Fibroblast of lung (primary cell): ENCODE data around the gene WDR4. TPM values are rescaled to one million over a fixed set of nuclear protein-coding genes. Genes with fewer than 3 reads are reported as not detected.
A peak's percentile ranks its signal among the peaks of the same experiment; 100 is the strongest.

ENCODE experiments used
- DNase-seq, 2 donors: peaks; one replicate each; pipeline versions ENCODE4 v3.0.0 to v3.0.0-alpha.2; 2010; ENCODE audit warnings: low read depth in 2 of 2
- H2AFZ ChIP-seq: 2 replicates; pipeline ENCODE4 v1.5.1; 2012; ENCODE audit warnings: low read length, control low read depth, inconsistent platforms
- H3K27ac ChIP-seq: 2 replicates; pipeline ENCODE4 v1.5.1; 2011; ENCODE audit warnings: low read length, control low read depth; ENCODE audit not compliant: insufficient read depth
- H3K27me3 ChIP-seq: 2 replicates; pipeline ENCODE4 v1.5.1; 2011; ENCODE audit warnings: mild to moderate bottlenecking, low read length; ENCODE audit not compliant: control insufficient read depth, insufficient read depth
- H3K36me3 ChIP-seq: 2 replicates; pipeline ENCODE4 v1.5.1; 2011; ENCODE audit warnings: low read length; ENCODE audit not compliant: control insufficient read depth, insufficient read depth
- H3K4me1 ChIP-seq: 2 replicates; pipeline ENCODE4 v1.5.1; 2011; ENCODE audit warnings: low read length; ENCODE audit not compliant: control insufficient read depth, insufficient read depth; ENCODE audit errors: extremely low read depth
- H3K4me2 ChIP-seq: 2 replicates; pipeline ENCODE4 v1.5.1; 2011; ENCODE audit warnings: low read length, control low read depth; ENCODE audit not compliant: insufficient read depth; ENCODE audit errors: extremely low read depth
- H3K4me3 ChIP-seq, 4 experiments: fragments of 200-600 bp in 1 of 4; sonication (generic) in 1 of 4; replicated peaks in 1 of 4; 2 replicates each; pipeline ENCODE4 v1.5.1; 2011 to 2016; ENCODE audit warnings: low read length in 4 of 4, low read depth in 3 of 4, mild to moderate bottlenecking in 3 of 4, control low read depth in 2 of 4, inconsistent platforms in 1 of 4, mixed read lengths in 1 of 4; ENCODE audit not compliant: insufficient read depth in 1 of 4; ENCODE audit errors: control extremely low read depth in 1 of 4
- H3K79me2 ChIP-seq: 2 replicates; pipeline ENCODE4 v1.5.1; 2012; ENCODE audit warnings: mild to moderate bottlenecking, low read length, inconsistent platforms; ENCODE audit not compliant: control insufficient read depth, insufficient read depth
- H3K9ac ChIP-seq: 2 replicates; pipeline ENCODE4 v1.5.1; 2011; ENCODE audit warnings: mild to moderate bottlenecking, low read length, control low read depth; ENCODE audit not compliant: insufficient read depth
- H3K9me3 ChIP-seq: 2 replicates; pipeline ENCODE4 v1.5.1; 2012; ENCODE audit warnings: low read depth, low read length; ENCODE audit not compliant: control insufficient read depth, insufficient read depth
- H4K20me1 ChIP-seq: 2 replicates; pipeline ENCODE4 v1.5.1; 2011; ENCODE audit warnings: low read length; ENCODE audit not compliant: control insufficient read depth, insufficient read depth; ENCODE audit errors: extremely low read depth
- EZH2 ChIP-seq: IDR thresholded peaks from 2 replicates; pipeline ENCODE4 v1.5.1; 2012; ENCODE audit warnings: low read length, control low read depth, mild to moderate bottlenecking; ENCODE audit errors: missing control alignments
- polyA plus RNA-seq, 2 donors: library from polyadenylated mRNA; depleted of rRNA in 1 of 2; stranded (reverse) in 1 of 2; unstranded in 1 of 2; fragments of >200 nt; gene quantifications; 2 replicates each; pipeline ENCODE4 v1.2.1, GENCODE V29; 2011 to 2012; ENCODE audit warnings: missing spikeins in 1 of 2
- total RNA-seq: library from RNA; depleted of rRNA; stranded (reverse); fragments of >200 nt; gene quantifications from 2 replicates; pipeline ENCODE4 v1.2.1, GENCODE V29; 2014
- TF ChIP-seq, protein P1 (sequence below), 2 donors: IDR thresholded peaks in 1 of 2; conservative IDR thresholded peaks in 1 of 2; 1 replicate in 1 of 2; 2 replicates in 1 of 2; pipeline ENCODE4 v1.5.1; 2011 to 2012; ENCODE audit warnings: low read length in 2 of 2, control low read depth in 1 of 2, inconsistent platforms in 1 of 2, low read depth in 1 of 2, mild to moderate bottlenecking in 1 of 2

The WDR4 gene
- total and polyA plus RNA-seq, 2 donors (not counting 1 experiment from before 2014, with no cell fraction given) = 8.2 to 10.2 TPM

DNA sequence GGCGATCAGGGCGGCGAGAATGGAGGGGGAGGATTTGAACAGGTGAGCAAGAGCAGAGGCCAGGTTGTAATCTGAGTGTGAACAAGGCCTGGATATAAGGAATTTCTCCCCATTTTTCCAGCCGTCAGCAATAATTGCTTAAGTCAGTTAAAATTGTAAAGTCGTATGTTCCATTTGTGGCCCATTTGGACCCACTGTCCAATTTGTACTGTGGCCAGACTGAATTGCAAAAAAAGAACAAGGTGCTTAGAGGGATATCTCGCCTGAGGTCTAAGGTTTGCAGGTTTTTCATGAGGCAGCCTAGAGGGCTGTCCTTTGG is 45.1 kb upstream of the WDR4 start:
- H4K20me1 ChIP-seq = no peaks in the 10 kb centered on the region
- peak overlapping the region; percentile 74 for H2AFZ ChIP-seq
- no peak overlapping the region for H3K4me3 ChIP-seq
- DNase-seq = no peak
- no peaks in the 10 kb centered on the region for H3K36me3 ChIP-seq
- H3K27ac ChIP-seq = peak overlapping the region; percentile 62
- no peaks in the 10 kb centered on the region for H3K79me2 ChIP-seq
- no peak overlapping the region for H3K9ac ChIP-seq
- TF ChIP-seq, protein P1, sequence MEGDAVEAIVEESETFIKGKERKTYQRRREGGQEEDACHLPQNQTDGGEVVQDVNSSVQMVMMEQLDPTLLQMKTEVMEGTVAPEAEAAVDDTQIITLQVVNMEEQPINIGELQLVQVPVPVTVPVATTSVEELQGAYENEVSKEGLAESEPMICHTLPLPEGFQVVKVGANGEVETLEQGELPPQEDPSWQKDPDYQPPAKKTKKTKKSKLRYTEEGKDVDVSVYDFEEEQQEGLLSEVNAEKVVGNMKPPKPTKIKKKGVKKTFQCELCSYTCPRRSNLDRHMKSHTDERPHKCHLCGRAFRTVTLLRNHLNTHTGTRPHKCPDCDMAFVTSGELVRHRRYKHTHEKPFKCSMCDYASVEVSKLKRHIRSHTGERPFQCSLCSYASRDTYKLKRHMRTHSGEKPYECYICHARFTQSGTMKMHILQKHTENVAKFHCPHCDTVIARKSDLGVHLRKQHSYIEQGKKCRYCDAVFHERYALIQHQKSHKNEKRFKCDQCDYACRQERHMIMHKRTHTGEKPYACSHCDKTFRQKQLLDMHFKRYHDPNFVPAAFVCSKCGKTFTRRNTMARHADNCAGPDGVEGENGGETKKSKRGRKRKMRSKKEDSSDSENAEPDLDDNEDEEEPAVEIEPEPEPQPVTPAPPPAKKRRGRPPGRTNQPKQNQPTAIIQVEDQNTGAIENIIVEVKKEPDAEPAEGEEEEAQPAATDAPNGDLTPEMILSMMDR (conservative IDR thresholded peaks at IDR 0.05 in 1 of 2, IDR thresholded peaks at IDR 0.05 in 1 of 2; ENCODE audit: low read depth in 1 of 2, low read length in 2 of 2) = no peak
- no peak for TF ChIP-seq EZH2
- H3K9me3 ChIP-seq = no peaks in the 10 kb centered on the region
- H3K4me2 ChIP-seq = no peak overlapping the region
- no peaks in the 10 kb centered on the region for H3K27me3 ChIP-seq
- H3K4me1 ChIP-seq = peaks cover 2% of the 10 kb centered on the region

DNA sequence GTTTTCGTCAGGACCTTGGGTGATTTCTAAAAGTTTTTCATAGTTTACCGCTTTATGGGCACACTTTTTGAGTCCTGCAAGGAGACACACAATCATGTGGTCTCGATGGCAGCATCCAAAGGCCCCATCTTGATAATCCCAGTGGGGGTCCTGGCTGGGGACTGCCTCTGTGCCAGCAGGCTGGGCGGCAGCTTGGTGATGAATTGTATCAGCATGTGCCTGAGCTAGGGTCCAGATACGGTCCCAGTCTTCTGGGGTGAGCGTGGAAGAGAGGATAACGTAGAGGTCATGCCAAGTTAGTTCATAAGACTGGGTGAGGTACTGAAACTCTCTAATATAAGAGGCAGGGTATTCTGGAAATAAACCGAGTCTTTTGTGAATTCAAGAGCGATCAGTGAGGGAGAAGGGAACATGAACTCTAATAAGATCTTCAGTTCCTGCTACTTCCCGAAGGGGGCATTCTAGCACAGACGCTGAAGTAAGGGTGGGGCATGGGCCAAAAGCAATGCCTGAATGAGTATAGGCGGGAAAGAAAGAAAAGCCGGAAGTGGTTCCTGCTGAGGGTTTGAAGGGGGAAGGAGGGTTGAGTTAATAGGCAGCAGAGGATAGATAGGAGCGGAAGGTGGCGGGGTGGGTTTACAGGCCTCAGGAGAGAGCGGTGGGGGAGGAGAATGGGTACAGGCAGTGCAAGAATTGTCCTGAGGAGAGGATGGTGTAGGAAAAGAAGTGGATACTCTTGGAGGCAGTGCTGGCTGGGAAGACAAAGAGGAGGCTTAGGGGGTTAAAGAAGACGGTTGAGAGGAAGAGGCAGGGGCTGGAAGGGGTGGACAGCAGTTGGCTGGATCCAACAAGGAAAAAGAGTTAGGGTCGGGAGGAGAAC is 44.5 kb upstream of the WDR4 start:
- Histone ChIP-seq H2AFZ (peak overlapping the region; percentile 80), H3K4me3 (peak overlapping the region in 1 of 4 experiments; percentile 5), H3K9ac (no peak overlapping the region), H3K9me3 (no peaks in the 10 kb centered on the region), H3K36me3 (no peaks in the 10 kb centered on the region), H3K4me2 (peak overlapping the region; percentile 2), H4K20me1 (no peaks in the 10 kb centered on the region), H3K4me1 (peaks cover 2% of the 10 kb centered on the region), H3K79me2 (no peaks in the 10 kb centered on the region), H3K27me3 (no peaks in the 10 kb centered on the region), H3K27ac (peak overlapping the region; percentile 62)
- peak; percentile 83 to 91 for DNase-seq
- no peak for TF ChIP-seq EZH2
- TF ChIP-seq, protein P1 (conservative IDR thresholded peaks at IDR 0.05 in 1 of 2, IDR thresholded peaks at IDR 0.05 in 1 of 2; ENCODE audit: low read depth in 1 of 2, low read length in 2 of 2) = peak; percentile 84 to 88

DNA sequence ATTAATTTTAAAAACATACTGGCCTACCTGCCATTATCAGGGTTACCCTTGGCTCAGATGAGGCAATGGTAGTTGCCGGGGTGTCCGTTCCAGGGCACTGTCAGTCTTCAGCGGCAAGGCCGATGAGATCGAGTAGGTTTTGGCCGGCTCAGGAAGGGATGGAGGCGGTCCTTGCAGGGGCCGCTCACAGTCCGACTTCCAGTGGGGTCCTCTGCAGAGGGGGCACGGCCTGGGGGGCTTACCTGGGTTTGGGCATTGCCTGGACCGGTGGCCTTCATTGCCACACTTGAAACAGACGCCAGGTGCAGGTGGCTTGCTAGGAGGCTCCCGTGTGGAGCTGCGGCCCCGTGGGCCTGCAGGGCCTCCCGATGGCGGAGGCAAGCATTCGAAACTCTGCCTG is 43.6 kb upstream of the WDR4 start:
- TF ChIP-seq, protein P1 (conservative IDR thresholded peaks at IDR 0.05 in 1 of 2, IDR thresholded peaks at IDR 0.05 in 1 of 2; ENCODE audit: low read depth in 1 of 2, low read length in 2 of 2) = no peak
- TF ChIP-seq EZH2 = no peak
- Histone ChIP-seq H3K9me3 (no peaks in the 10 kb centered on the region), H3K79me2 (no peaks in the 10 kb centered on the region), H3K27ac (no peak overlapping the region), H3K27me3 (no peaks in the 10 kb centered on the region), H2AFZ (no peak overlapping the region), H4K20me1 (no peaks in the 10 kb centered on the region), H3K4me2 (no peak overlapping the region), H3K36me3 (no peaks in the 10 kb centered on the region), H3K9ac (no peak overlapping the region), H3K4me1 (peaks cover 2% of the 10 kb centered on the region), H3K4me3 (no peak overlapping the region)
- no peak for DNase-seq
